PFSK-1 (cell line): ENCODE data around the gene TEX14.

ENCODE experiments used
- FOXP2 ChIP-seq: optimal IDR thresholded peaks from 2 replicates; pipeline ENCODE3; 2011; ENCODE audit warnings: borderline replicate concordance, control low read depth, inconsistent platforms; ENCODE audit not compliant: insufficient read depth; ENCODE audit errors: extremely low read length, extremely low read depth
- POLR2AphosphoS5 ChIP-seq: IDR thresholded peaks from 2 replicates; pipeline ENCODE4 v1.6.1; 2012; ENCODE audit warnings: low read depth, mild to moderate bottlenecking, control low read depth, low read length, moderate library complexity
- SIN3A ChIP-seq: IDR thresholded peaks from 2 replicates; pipeline ENCODE4 v1.6.1; 2012; ENCODE audit warnings: mild to moderate bottlenecking, low read length, moderate library complexity, borderline replicate concordance; ENCODE audit not compliant: insufficient read depth
- TAF1 ChIP-seq: IDR thresholded peaks from 2 replicates; pipeline ENCODE4 v1.6.1; 2012; ENCODE audit warnings: low read length, control low read depth, borderline replicate concordance; ENCODE audit not compliant: insufficient read depth
- TF ChIP-seq, protein P1 (sequence below), 2 experiments: IDR thresholded peaks; 2 replicates each; pipeline versions ENCODE4 v1.6.1 to v1.8.0; 2011 to 2012; ENCODE audit warnings: low read depth in 2 of 2, low read length in 2 of 2, control low read depth in 1 of 2, inconsistent platforms in 1 of 2, mild to moderate bottlenecking in 1 of 2, moderate library complexity in 1 of 2; ENCODE audit not compliant: insufficient read depth in 1 of 2

TEX14 gene

DNA sequence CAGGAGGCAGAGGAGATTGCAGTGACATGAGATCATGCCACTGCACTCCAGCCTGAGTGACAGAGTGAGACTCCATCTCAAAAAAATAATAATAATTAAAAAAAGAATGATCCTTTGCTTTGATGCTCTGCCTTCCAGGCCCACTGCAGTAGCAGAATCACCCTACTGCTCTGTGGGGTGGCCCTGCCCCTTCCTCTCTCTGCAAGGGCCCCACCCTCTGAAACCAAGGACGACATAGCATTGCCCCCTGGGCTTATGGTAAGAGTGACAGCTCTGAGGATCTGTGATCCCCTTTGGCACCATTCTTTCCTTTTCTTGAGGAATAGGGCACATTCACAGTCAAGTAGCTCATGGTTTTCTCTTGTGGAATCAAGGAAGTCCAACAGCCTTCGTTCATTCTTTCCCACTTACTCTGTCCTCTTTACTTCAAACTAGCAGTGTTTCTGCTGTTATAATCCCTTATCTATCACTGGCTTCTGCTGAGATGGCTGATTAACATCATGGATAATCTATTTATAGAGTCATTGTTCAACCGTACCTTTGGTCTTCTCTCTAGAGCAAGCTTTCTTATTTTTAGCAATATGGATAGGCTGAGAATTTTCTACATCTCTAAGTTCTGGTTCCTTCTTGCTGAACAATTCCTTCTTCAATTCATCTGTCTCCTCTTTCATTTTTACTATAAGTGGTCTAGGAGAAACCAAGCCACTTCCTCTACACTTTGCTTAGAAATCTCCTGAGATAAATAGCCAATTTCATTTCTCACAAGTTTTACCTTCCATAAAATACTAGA, 14.7 kb upstream of the TEX14 start:
- TF ChIP-seq TAF1 (no peak), POLR2AphosphoS5 (no peak), SIN3A (no peak), FOXP2 (no peak)
- TF ChIP-seq, protein P1, sequence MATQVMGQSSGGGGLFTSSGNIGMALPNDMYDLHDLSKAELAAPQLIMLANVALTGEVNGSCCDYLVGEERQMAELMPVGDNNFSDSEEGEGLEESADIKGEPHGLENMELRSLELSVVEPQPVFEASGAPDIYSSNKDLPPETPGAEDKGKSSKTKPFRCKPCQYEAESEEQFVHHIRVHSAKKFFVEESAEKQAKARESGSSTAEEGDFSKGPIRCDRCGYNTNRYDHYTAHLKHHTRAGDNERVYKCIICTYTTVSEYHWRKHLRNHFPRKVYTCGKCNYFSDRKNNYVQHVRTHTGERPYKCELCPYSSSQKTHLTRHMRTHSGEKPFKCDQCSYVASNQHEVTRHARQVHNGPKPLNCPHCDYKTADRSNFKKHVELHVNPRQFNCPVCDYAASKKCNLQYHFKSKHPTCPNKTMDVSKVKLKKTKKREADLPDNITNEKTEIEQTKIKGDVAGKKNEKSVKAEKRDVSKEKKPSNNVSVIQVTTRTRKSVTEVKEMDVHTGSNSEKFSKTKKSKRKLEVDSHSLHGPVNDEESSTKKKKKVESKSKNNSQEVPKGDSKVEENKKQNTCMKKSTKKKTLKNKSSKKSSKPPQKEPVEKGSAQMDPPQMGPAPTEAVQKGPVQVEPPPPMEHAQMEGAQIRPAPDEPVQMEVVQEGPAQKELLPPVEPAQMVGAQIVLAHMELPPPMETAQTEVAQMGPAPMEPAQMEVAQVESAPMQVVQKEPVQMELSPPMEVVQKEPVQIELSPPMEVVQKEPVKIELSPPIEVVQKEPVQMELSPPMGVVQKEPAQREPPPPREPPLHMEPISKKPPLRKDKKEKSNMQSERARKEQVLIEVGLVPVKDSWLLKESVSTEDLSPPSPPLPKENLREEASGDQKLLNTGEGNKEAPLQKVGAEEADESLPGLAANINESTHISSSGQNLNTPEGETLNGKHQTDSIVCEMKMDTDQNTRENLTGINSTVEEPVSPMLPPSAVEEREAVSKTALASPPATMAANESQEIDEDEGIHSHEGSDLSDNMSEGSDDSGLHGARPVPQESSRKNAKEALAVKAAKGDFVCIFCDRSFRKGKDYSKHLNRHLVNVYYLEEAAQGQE (IDR thresholded peaks at IDR 0.05; ENCODE audit: insufficient read depth in 1 of 2, low read depth in 2 of 2, low read length in 2 of 2), result no peak

DNA sequence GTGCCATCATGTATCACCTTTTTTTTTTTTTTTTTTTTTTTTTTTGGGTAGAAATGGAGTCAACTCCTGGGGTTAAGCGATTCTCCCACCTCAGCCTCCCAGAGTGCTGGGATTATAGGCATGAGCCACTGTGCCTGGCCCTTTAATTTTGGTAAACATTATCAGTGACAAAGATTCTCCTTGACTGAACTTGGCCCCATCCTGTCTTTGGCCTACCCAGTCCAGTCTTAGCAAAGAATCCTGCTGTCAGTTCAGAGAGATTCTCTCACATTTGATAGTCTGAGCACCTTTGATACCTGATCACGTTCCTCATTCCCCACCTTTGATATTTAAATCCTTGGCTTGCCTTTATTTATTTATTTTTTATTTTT, 12.1 kb upstream of the TEX14 start:
- TF ChIP-seq POLR2AphosphoS5 (no peak), FOXP2 (no peak), TAF1 (no peak), SIN3A (no peak)
- TF ChIP-seq, protein P1 (IDR thresholded peaks at IDR 0.05; ENCODE audit: insufficient read depth in 1 of 2, low read depth in 2 of 2, low read length in 2 of 2), result no peak

DNA sequence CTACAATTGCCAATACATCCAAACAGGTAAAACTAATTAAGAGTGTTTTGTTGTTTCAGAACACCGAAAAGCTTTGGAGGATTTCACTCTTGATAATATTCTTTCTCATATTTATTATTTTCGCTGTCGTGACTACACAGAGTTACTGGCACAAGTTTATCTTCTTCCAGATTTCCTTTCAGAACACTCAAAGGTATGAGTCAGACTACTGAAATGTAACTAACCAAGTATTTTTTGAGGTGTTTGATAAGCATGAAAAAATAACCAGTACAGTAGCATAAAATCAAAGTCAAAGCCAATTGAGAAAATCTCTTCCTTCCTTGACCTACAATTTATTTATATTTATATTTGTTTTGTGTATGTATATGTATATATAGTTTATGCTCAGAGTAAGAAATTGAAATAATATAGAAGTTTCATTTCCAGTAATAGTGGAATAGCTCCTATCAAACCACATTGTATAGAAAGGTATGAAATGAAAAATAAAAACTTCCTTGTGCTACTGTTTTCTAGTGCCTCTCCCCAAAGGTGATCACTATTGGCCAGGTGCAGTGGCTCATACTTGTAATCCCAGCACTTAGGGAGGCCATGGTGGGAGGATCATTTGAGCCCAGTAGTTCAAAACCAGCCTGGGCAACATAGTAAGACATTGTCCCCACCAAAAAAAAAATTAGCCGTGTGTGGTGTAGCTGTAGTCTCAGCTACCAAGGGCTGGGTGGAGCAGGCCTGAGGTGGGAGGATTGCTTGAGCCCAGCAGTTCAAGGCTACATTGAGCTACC, 11.5 kb upstream of the TEX14 start:
- TF ChIP-seq, protein P1 (IDR thresholded peaks at IDR 0.05; ENCODE audit: insufficient read depth in 1 of 2, low read depth in 2 of 2, low read length in 2 of 2), result no peak
- TF ChIP-seq SIN3A (no peak), FOXP2 (no peak), TAF1 (no peak), POLR2AphosphoS5 (no peak)

DNA sequence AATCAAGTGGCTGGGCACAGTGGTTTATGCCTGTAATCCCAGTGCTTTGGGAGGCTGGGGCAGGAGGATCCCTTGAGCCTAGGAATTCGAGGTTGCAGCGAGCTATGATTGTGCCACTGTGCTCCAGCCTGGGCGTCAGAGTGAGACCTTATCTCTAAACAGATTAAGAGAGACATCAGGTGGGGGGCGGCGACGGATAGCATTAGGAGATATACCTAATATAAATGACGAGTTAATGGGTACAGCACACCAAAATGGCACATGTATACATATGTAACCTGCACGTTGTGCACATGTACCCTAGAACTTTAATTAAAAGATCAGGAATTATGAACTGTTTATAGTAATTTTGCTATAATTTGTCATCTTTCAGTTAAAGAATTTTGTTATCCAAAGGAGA, 10.9 kb upstream of the TEX14 start:
- no peak for TF ChIP-seq POLR2AphosphoS5
- TF ChIP-seq SIN3A, result no peak
- TF ChIP-seq, protein P1 (IDR thresholded peaks at IDR 0.05; ENCODE audit: insufficient read depth in 1 of 2, low read depth in 2 of 2, low read length in 2 of 2), result no peak
- TF ChIP-seq FOXP2, result no peak
- TF ChIP-seq TAF1, result no peak

DNA sequence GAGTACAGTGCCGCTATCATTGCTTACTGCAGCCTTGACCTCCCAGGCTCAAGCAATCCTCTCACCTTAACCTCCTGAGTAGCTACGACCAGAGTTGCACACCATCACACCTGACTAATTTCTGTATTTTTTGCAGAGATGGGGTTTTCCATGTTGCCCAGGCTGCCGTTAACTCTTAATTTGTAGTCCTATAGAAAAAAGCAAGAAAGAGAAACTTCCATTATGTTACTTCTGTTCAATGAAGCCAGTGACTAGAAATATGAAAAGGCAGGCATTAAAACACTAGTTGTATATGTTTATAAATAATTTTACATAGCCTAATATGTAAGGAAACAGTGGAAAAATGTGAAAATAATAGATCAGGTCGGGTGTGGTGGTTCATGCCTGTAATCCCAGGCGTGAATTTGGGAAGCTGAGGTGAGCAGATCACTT, 10.2 kb upstream of the TEX14 start:
- TF ChIP-seq POLR2AphosphoS5 (no peak), TAF1 (no peak), FOXP2 (no peak), SIN3A (no peak)
- TF ChIP-seq, protein P1 (IDR thresholded peaks at IDR 0.05; ENCODE audit: insufficient read depth in 1 of 2, low read depth in 2 of 2, low read length in 2 of 2), result no peak
